HepG2 (cell line): Measurements from ENCODE around the gene DENND4B. TPM values are rescaled to one million over a fixed set of nuclear protein-coding genes. Genes with fewer than 3 reads are reported as not detected.

Source experiments
- JDP2 ChIP-seq: sonication (generic); formaldehyde crosslinking; IDR thresholded peaks from 2 replicates; pipeline ENCODE4 v1.8.1; 2022; ENCODE audit warnings: missing genetic modification reagents, borderline replicate concordance
- MEIS2 ChIP-seq: sonication (generic); formaldehyde crosslinking; IDR thresholded peaks from 2 replicates; pipeline ENCODE4 v1.9.0; 2021; ENCODE audit warnings: mild to moderate bottlenecking, missing genetic modification reagents
- MNT ChIP-seq: fragments of 450-650 bp; IDR thresholded peaks from 2 replicates; pipeline ENCODE4 v1.6.1; 2016
- NFIC ChIP-seq: IDR thresholded peaks from 2 replicates; pipeline ENCODE4 v1.6.1; 2012; ENCODE audit warnings: mild to moderate bottlenecking, low read length, inconsistent platforms
- PLRG1 ChIP-seq: fragments of 450-650 bp; conservative IDR thresholded peaks from 2 replicates; pipeline ENCODE4 v1.6.1; 2016
- RBM39 ChIP-seq: fragments of 200-400 bp; formaldehyde crosslinking; IDR thresholded peaks from one replicate; pipeline ENCODE4 v1.6.1; 2018; ENCODE audit warnings: antibody characterized with exemption, mild to moderate bottlenecking, low read depth, low read length; ENCODE audit not compliant: poor library complexity, severe bottlenecking
- SAFB2 ChIP-seq: sonication (generic); formaldehyde crosslinking; IDR thresholded peaks from 2 replicates; pipeline ENCODE4 v1.5.1; 2020; ENCODE audit warnings: missing genetic modification reagents, low read depth, mild to moderate bottlenecking, borderline replicate concordance
- SALL2 ChIP-seq: sonication (generic); formaldehyde crosslinking; IDR thresholded peaks from 2 replicates; pipeline ENCODE4 v1.8.1; 2023; ENCODE audit warnings: mild to moderate bottlenecking, missing genetic modification reagents, inconsistent platforms
- SYNCRIP ChIP-seq: fragments of 200-400 bp; formaldehyde crosslinking; IDR thresholded peaks from 2 replicates; pipeline ENCODE4 v1.6.1; 2018; ENCODE audit warnings: mild to moderate bottlenecking, low read depth, low read length; ENCODE audit not compliant: insufficient read depth
- ZBTB38 ChIP-seq: sonication (generic); formaldehyde crosslinking; IDR thresholded peaks from 2 replicates; pipeline ENCODE4 v1.5.1; 2020; ENCODE audit warnings: mild to moderate bottlenecking, missing genetic modification reagents
- ZBTB40 ChIP-seq, 2 experiments: fragments of 450-650 bp in 1 of 2; sonication (generic) in 1 of 2; formaldehyde crosslinking in 1 of 2; IDR thresholded peaks; 2 replicates each; pipeline versions ENCODE4 v1.6.1 to v1.8.0; 2016 to 2022; ENCODE audit warnings: antibody characterized with exemption in 1 of 2, mild to moderate bottlenecking in 1 of 2, missing genetic modification reagents in 1 of 2
- ZNF225 ChIP-seq: sonication (generic); formaldehyde crosslinking; IDR thresholded peaks from 2 replicates; pipeline ENCODE4 v1.4.0; 2020; ENCODE audit warnings: mild to moderate bottlenecking, missing genetic modification reagents
- ZNF432 ChIP-seq: sonication (generic); formaldehyde crosslinking; IDR thresholded peaks from 2 replicates; pipeline ENCODE4 v1.5.0; 2020; ENCODE audit warnings: missing genetic modification reagents, mild to moderate bottlenecking, borderline replicate concordance
- ZNF7 ChIP-seq: IDR thresholded peaks from 2 replicates; pipeline ENCODE4 v1.6.1; 2016; ENCODE audit warnings: missing biosample characterization, missing genetic modification reagents
- ZNF737 ChIP-seq: sonication (generic); formaldehyde crosslinking; IDR thresholded peaks from 2 replicates; pipeline ENCODE4 v1.5.0; 2020; ENCODE audit warnings: missing genetic modification reagents, mild to moderate bottlenecking, borderline replicate concordance
- ZNF749 ChIP-seq: sonication (generic); formaldehyde crosslinking; IDR thresholded peaks from 2 replicates; pipeline ENCODE4 v1.8.0; 2022; ENCODE audit warnings: mild to moderate bottlenecking, missing genetic modification reagents, moderate library complexity, borderline replicate concordance
- ZNF841 ChIP-seq: sonication (generic); formaldehyde crosslinking; IDR thresholded peaks from 2 replicates; pipeline ENCODE4 v1.8.1; 2023; ENCODE audit warnings: missing genetic modification reagents, borderline replicate concordance
- polyA plus RNA-seq, 8 experiments: library from polyadenylated mRNA; depleted of rRNA in 3 of 8; stranded (reverse) in 7 of 8; unstranded in 1 of 8; fragments of >200 nt; fragmentation: Illumina TruSeq in 4 of 8; extraction: Trizol in 4 of 8; gene quantifications; 2 replicates each; pipeline versions ENCODE4 v1.2.1 to v1.2.3, GENCODE V29; 2011 to 2016; ENCODE audit warnings: low read depth in 4 of 8, missing spikeins in 1 of 8, mixed read lengths in 1 of 8; ENCODE audit not compliant: insufficient read depth in 1 of 8
- total RNA-seq, 5 experiments: library from RNA; depleted of rRNA; stranded (reverse); fragments of >200 nt; fragmentation: Illumina TruSeq; extraction: Trizol; gene quantifications; 2 replicates each; pipeline ENCODE4 v1.2.3, GENCODE V29; 2016; ENCODE audit warnings: low read depth in 1 of 5
- TF ChIP-seq, protein P1 (sequence below): sonication (generic); formaldehyde crosslinking; IDR thresholded peaks from 2 replicates; pipeline ENCODE4 v1.4.0; 2020; ENCODE audit warnings: missing genetic modification reagents, borderline replicate concordance

The DENND4B gene
- total and polyA plus RNA-seq, 2 of the 13 experiments (the other 11 are each of a cell fraction or from before 2014, with no cell fraction given): 15.1 to 20.3 TPM

- TF ChIP-seq ZBTB40 (IDR thresholded peaks at IDR 0.05) (peak; percentile 39; the same call in 1 of the 2 replicates), ZBTB40 (CRISPR knock-in tag; IDR thresholded peaks at IDR 0.05) (no peak), MEIS2 (CRISPR knock-in tag) (peak; percentile 74; the same call in 1 of the 2 replicates), ZBTB38 (CRISPR knock-in tag) (peak; percentile 68), PLRG1 (no peak), JDP2 (no peak), SAFB2 (CRISPR knock-in tag) (peak; percentile 89; the same call in 1 of the 2 replicates), ZNF225 (CRISPR knock-in tag) (no peak), SYNCRIP (no peak), RBM39 (no peak), ZNF432 (CRISPR knock-in tag) (no peak), ZNF841 (CRISPR knock-in tag) (no peak), SALL2 (CRISPR knock-in tag) (peak; percentile 87), ZNF737 (0 out of 2 replicates have a peak, but pooled peaks have one; percentile 76), ZNF7 (CRISPR knock-in tag) (no peak), NFIC (no peak), MNT (no peak), ZNF749 (no peak)
- TF ChIP-seq, protein P1, sequence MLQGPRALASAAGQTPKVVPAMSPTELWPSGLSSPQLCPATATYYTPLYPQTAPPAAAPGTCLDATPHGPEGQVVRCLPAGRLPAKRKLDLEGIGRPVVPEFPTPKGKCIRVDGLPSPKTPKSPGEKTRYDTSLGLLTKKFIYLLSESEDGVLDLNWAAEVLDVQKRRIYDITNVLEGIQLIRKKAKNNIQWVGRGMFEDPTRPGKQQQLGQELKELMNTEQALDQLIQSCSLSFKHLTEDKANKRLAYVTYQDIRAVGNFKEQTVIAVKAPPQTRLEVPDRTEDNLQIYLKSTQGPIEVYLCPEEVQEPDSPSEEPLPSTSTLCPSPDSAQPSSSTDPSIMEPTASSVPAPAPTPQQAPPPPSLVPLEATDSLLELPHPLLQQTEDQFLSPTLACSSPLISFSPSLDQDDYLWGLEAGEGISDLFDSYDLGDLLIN (CRISPR knock-in tag): peak; percentile 27; the same call in 1 of the 2 replicates
Measured at GRCh38 chr1:153990468-153991150, 44.1 kb upstream of the DENND4B start, which contains the start of gene RPS27 (continued).
